B cell (primary cell): ENCODE measurements around the gene SLC22A2. TPM values are rescaled to one million over a fixed set of nuclear protein-coding genes. Genes with fewer than 3 reads are reported as not detected.

ENCODE experiments used
- ATAC-seq: fragments of 200-7000 bp; cut with Tn5 transposase; one replicate; pipeline ENCODE4 v1.10.0; 2021; ENCODE audit warnings: low read depth, mild to moderate bottlenecking, moderate number of reproducible peaks, moderate library complexity
- CTCF ChIA-PET: fragments of 350-600 bp; sonication (Branson Sonifier 250); formaldehyde crosslinking; loops from one replicate; lab custom pipeline; 2021; ENCODE audit warnings: antibody characterized with exemption, inconsistent platforms; lab: Charles Lee
- POLR2A ChIA-PET: fragments of 350-600 bp; sonication (Branson Sonifier 250); formaldehyde crosslinking; loops from one replicate; lab custom pipeline; 2021; ENCODE audit warnings: antibody characterized with exemption; lab: Charles Lee
- DNase-seq: peaks from one replicate; pipeline ENCODE4 v3.0.0; 2013
- H2AFZ ChIP-seq: 2 replicates; pipeline ENCODE4 v1.6.1; 2012; ENCODE audit warnings: mild to moderate bottlenecking, low read depth, low read length; ENCODE audit not compliant: insufficient read depth, poor library complexity, severe bottlenecking
- H3K27ac ChIP-seq, 2 donors: 1 replicate in 1 of 2; 2 replicates in 1 of 2; pipeline ENCODE4 v1.5.1; 2012 to 2013; ENCODE audit warnings: low read length in 2 of 2, mild to moderate bottlenecking in 2 of 2, moderate library complexity in 1 of 2
- H3K27me3 ChIP-seq, 4 experiments: fragments of 200-600 bp in 1 of 4; sonication (generic) in 1 of 4; replicated peaks in 1 of 4; 1 replicate in 2 of 4; 2 replicates in 2 of 4; pipeline versions ENCODE4 v1.6.1 to v1.7.0; 2013 to 2016; ENCODE audit warnings: low read length in 3 of 4, mild to moderate bottlenecking in 2 of 4, mixed read lengths in 1 of 4, moderate library complexity in 1 of 4; ENCODE audit not compliant: insufficient read depth in 4 of 4, control insufficient read depth in 3 of 4; ENCODE audit errors: control extremely low read depth in 1 of 4
- H3K36me3 ChIP-seq, 2 experiments: replicated peaks in 1 of 2; 1 replicate in 1 of 2; 2 replicates in 1 of 2; pipeline versions ENCODE4 v1.6.1 to v1.7.1; 2013; ENCODE audit warnings: low read length in 1 of 2; ENCODE audit not compliant: insufficient read depth in 2 of 2, control insufficient read depth in 1 of 2; ENCODE audit errors: control extremely low read depth in 1 of 2, extremely low read depth in 1 of 2
- H3K4me1 ChIP-seq, 2 donors: fragments of 200-600 bp in 1 of 2; sonication (generic) in 1 of 2; 1 replicate in 1 of 2; 2 replicates in 1 of 2; pipeline versions ENCODE4 v1.5.1 to v1.6.1; 2013 to 2017; ENCODE audit warnings: low read length in 2 of 2; ENCODE audit not compliant: control insufficient read depth in 2 of 2, insufficient read depth in 2 of 2
- H3K4me2 ChIP-seq: replicated peaks from 2 replicates; pipeline ENCODE3; 2012; ENCODE audit warnings: mild to moderate bottlenecking, low read depth, low read length; ENCODE audit not compliant: poor library complexity, severe bottlenecking
- H3K4me3 ChIP-seq, 5 experiments: fragments of 200-600 bp in 1 of 5; sonication (generic) in 1 of 5; 1 replicate in 3 of 5; 2 replicates in 2 of 5; pipeline versions ENCODE4 v1.5.1 to v1.7.0; 2011 to 2016; ENCODE audit warnings: low read length in 4 of 5, mild to moderate bottlenecking in 4 of 5, low read depth in 2 of 5, control low read depth in 1 of 5, moderate library complexity in 1 of 5; ENCODE audit not compliant: insufficient read depth in 1 of 5; ENCODE audit errors: control extremely low read depth in 1 of 5, extremely low read depth in 1 of 5
- H3K79me2 ChIP-seq: fragments of 200-600 bp; sonication (generic); one replicate; pipeline ENCODE4 v1.6.0; 2016; ENCODE audit warnings: low read length; ENCODE audit not compliant: control insufficient read depth, insufficient read depth
- H3K9ac ChIP-seq: fragments of 200-600 bp; sonication (generic); 2 replicates; pipeline ENCODE4 v1.6.1; 2017; ENCODE audit warnings: mild to moderate bottlenecking, low read length, moderate library complexity
- H3K9me3 ChIP-seq, 3 donors: one replicate each; pipeline versions ENCODE4 v1.6.1 to v1.7.1; 2013; ENCODE audit warnings: low read length in 2 of 3; ENCODE audit not compliant: control insufficient read depth in 2 of 3, insufficient read depth in 1 of 3; ENCODE audit errors: control extremely low read depth in 1 of 3
- H4K20me1 ChIP-seq: 2 replicates; pipeline ENCODE4 v1.6.0; 2012; ENCODE audit warnings: mild to moderate bottlenecking, low read length; ENCODE audit not compliant: insufficient read depth, control insufficient read depth, poor library complexity, severe bottlenecking
- H3K27ac Mint-ChIP-seq: one replicate; pipeline ENCODE4 v1.8.0; 2021; ENCODE audit warnings: mixed read lengths
- H3K27me3 Mint-ChIP-seq: one replicate; pipeline ENCODE4 v1.8.0; 2021; ENCODE audit warnings: mixed read lengths
- H3K4me1 Mint-ChIP-seq: one replicate; pipeline ENCODE4 v1.8.0; 2021; ENCODE audit warnings: mixed read lengths
- H3K4me3 Mint-ChIP-seq: one replicate; pipeline ENCODE4 v1.8.0; 2021; ENCODE audit warnings: mixed read lengths
- H3K9me3 Mint-ChIP-seq: one replicate; pipeline ENCODE4 v1.8.0; 2022; ENCODE audit warnings: mixed read lengths; ENCODE audit not compliant: insufficient read depth
- CTCF ChIP-seq: fragments of 200-600 bp; IDR thresholded peaks from one replicate; pipeline ENCODE4 v1.8.0; 2022; ENCODE audit warnings: antibody characterized with exemption, mild to moderate bottlenecking
- EZH2 ChIP-seq: IDR thresholded peaks from 2 replicates; pipeline ENCODE4 v1.6.1; 2012; ENCODE audit warnings: borderline replicate concordance, low read depth, mild to moderate bottlenecking, moderate library complexity, low read length; ENCODE audit not compliant: insufficient read depth, poor library complexity, severe bottlenecking
- WGBS: methylation state at CpG from one replicate; pipeline ENCODE4 v1.1.5; 2013; ENCODE audit warnings: missing lambda C conversion rate; ENCODE audit not compliant: insufficient coverage; 5-methylcytosine and 5-hydroxymethylcytosine counted together
- intact Hi-C: fragments of 100-400 bp; cut with micrococcal nuclease; formaldehyde crosslinking; loops from one replicate; pipeline ENCODE4 v1.10.0; 2022
- polyA plus RNA-seq: library from polyadenylated mRNA; depleted of rRNA; stranded (reverse); fragments of >200 nt; gene quantifications from 2 replicates; pipeline ENCODE4 v1.2.3, GENCODE V29; 2012
- total RNA-seq, 2 donors: library from RNA; stranded (reverse); fragments of 120-200 nt in 1 of 2; gene quantifications; 1 replicate in 1 of 2; 2 replicates in 1 of 2; pipeline versions ENCODE4 v1.2.3 to v1.2.4, GENCODE V29; 2013 to 2022

The SLC22A2 gene
- total and polyA plus RNA-seq, 2 donors (not counting 1 experiment from before 2014, with no cell fraction given) = not detected

GRCh38 chr6:160260367-160260766, 1.7 kb upstream of the SLC22A2 start:
- no peaks in the 10 kb centered on the region for H3K4me1 Mint-ChIP-seq
- intact Hi-C loops = no loop called here
- DNase-seq (no peak), ATAC-seq (no peak)
- Histone ChIP-seq H3K4me2 (no peak overlapping the region), H4K20me1 (no peaks in the 10 kb centered on the region), H2AFZ (no peak overlapping the region), H3K9ac (no peak overlapping the region), H3K4me1 (no peaks in the 10 kb centered on the region), H3K27me3 (no peaks in the 10 kb centered on the region), H3K27ac (no peak overlapping the region), H3K79me2 (no peaks in the 10 kb centered on the region), H3K9me3 (no peaks in the 10 kb centered on the region), H3K36me3 (no peaks in the 10 kb centered on the region), H3K4me3 (no peak overlapping the region)
- TF ChIP-seq EZH2 (no peak), CTCF (no peak)
- WGBS = 84% methylated on average over 14 of the region's 14 CpGs
- ChIA-PET POLR2A (no interaction called here), CTCF (interaction anchor here (0.6 kb wide), 1 partner anchor 687 kb away, joined by 3 read pairs; no protein-coding TSS in a partner anchor)
- H3K27me3 Mint-ChIP-seq = peaks cover 19% of the 10 kb centered on the region
- no peaks in the 10 kb centered on the region for H3K9me3 Mint-ChIP-seq
- H3K4me3 Mint-ChIP-seq = no peak overlapping the region
- H3K27ac Mint-ChIP-seq = no peak overlapping the region

- Mint-ChIP-seq H3K27ac (no peak overlapping the region), H3K9me3 (no peaks in the 10 kb centered on the region), H3K4me3 (no peak overlapping the region), H3K27me3 (peaks cover 24% of the 10 kb centered on the region), H3K4me1 (no peaks in the 10 kb centered on the region)
- Histone ChIP-seq H3K4me2 (no peak overlapping the region), H3K4me3 (no peak overlapping the region), H3K27me3 (no peaks in the 10 kb centered on the region), H2AFZ (no peak overlapping the region), H4K20me1 (no peaks in the 10 kb centered on the region), H3K9me3 (no peaks in the 10 kb centered on the region), H3K36me3 (no peaks in the 10 kb centered on the region), H3K27ac (no peak overlapping the region), H3K79me2 (no peaks in the 10 kb centered on the region), H3K4me1 (no peaks in the 10 kb centered on the region), H3K9ac (no peak overlapping the region)
- ChIA-PET POLR2A (no interaction called here), CTCF (no interaction called here)
- no peak for TF ChIP-seq EZH2
- WGBS = 66% methylated on average over 7 of the region's 8 CpGs
- no peak for ATAC-seq
- intact Hi-C loops = no loop called here
- no peak for DNase-seq
Observed at GRCh38 chr6:160259598-160259997, 977 bp upstream of the SLC22A2 start.
